ENCODE data around the gene CD109. TPM values are rescaled to one million over a fixed set of nuclear protein-coding genes. Genes with fewer than 3 reads are reported as not detected.

The CD109 gene
- polyA plus RNA-seq, 1 donor from 2014 or later, result 0.07 TPM

DNA sequence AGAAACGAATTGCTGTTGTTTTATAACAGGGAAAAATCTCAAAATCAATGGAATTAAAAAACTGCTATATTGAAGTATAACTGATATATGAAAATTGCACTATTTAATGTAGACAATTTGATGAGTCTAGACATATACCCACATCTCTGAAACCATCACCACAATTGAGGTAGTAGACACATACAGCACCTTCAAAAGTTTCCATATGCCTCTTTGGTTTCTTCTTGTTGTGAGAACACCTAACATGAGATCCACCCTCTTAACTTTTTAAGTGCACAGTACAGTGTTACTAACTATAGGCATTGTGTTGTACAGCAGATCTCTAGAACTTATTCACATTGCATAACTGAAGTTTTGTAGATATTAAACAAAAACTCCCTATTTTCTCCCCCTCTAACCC, 28.2 kb upstream of the CD109 start:
- Histone ChIP-seq H3K9ac (ENCODE audit: low read length) (no peak overlapping the region), H3K79me2 (replicated peaks; ENCODE audit: insufficient read depth, low read length) (no peaks in the 10 kb centered on the region)

DNA sequence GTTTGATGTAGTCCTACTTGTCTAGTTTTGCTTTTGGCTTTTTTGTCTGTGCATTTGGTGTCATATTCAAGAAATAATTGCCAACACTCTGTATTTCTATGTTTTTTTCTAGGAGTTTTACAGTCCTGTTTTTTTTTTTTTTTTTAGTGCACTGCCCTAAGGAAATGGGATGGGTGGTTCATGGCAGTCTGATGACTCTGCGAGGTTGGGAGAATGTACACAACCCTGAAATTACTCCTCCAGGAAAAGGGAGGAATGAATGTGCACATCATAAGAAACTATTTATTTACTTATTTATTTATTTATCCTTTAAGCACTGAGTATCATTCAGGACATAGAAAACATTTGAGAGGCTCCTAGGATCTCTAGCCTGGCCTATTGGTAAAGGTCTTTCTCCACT, 27.0 kb upstream of the CD109 start:
- no peaks in the 10 kb centered on the region for H4K20me1 ChIP-seq (ENCODE audit: insufficient read depth)
- H3F3A ChIP-seq (ENCODE audit: insufficient read depth, low read length, poor library complexity, severe bottlenecking), result no peaks in the 10 kb centered on the region
- no peaks in the 10 kb centered on the region for H3K79me2 ChIP-seq (replicated peaks; ENCODE audit: insufficient read depth, low read length)
- no peak overlapping the region for H2AFZ ChIP-seq (ENCODE audit: low read depth, low read length)
- no peaks in the 10 kb centered on the region for H3K27me3 ChIP-seq (ENCODE audit: insufficient read depth, low read depth, low read length)
- H3K9me3 ChIP-seq (ENCODE audit: low read length), result no peaks in the 10 kb centered on the region
- TF ChIP-seq EP300 (conservative IDR thresholded peaks at IDR 0.05; ENCODE audit: poor library complexity, severe bottlenecking), result no peak
- no peak for TF ChIP-seq SMC3 (conservative IDR thresholded peaks at IDR 0.05; ENCODE audit: poor library complexity)
- no peak overlapping the region for H3K4me2 ChIP-seq (ENCODE audit: low read length)
- H3K9me2 ChIP-seq (ENCODE audit: insufficient read depth, low read length), result no peaks in the 10 kb centered on the region
- no peak overlapping the region for H3K4me3 ChIP-seq (ENCODE audit: low read length)
- H3K27ac ChIP-seq (ENCODE audit: low read length), result no peak overlapping the region
- no peak overlapping the region for H3K9ac ChIP-seq (ENCODE audit: low read length)
- H3K36me3 ChIP-seq (ENCODE audit: insufficient read depth, low read length), result no peaks in the 10 kb centered on the region

More for the DNA sequence above, 28.2 kb upstream of the CD109 start:
- Histone ChIP-seq H3K27me3 (ENCODE audit: insufficient read depth, low read depth, low read length) (no peaks in the 10 kb centered on the region), H3K9me3 (ENCODE audit: low read length) (no peaks in the 10 kb centered on the region), H3K27ac (ENCODE audit: low read length) (no peak overlapping the region), H3K36me3 (ENCODE audit: insufficient read depth, low read length) (no peaks in the 10 kb centered on the region), H3K4me2 (ENCODE audit: low read length) (no peak overlapping the region), H2AFZ (ENCODE audit: low read depth, low read length) (no peak overlapping the region), H4K20me1 (ENCODE audit: insufficient read depth) (no peaks in the 10 kb centered on the region), H3F3A (ENCODE audit: insufficient read depth, low read length, poor library complexity, severe bottlenecking) (no peaks in the 10 kb centered on the region), H3K4me3 (ENCODE audit: low read length) (no peak overlapping the region), H3K9me2 (ENCODE audit: insufficient read depth, low read length) (no peaks in the 10 kb centered on the region)
- no peak for TF ChIP-seq TAF1 (IDR thresholded peaks at IDR 0.05; ENCODE audit: low read depth)

DNA sequence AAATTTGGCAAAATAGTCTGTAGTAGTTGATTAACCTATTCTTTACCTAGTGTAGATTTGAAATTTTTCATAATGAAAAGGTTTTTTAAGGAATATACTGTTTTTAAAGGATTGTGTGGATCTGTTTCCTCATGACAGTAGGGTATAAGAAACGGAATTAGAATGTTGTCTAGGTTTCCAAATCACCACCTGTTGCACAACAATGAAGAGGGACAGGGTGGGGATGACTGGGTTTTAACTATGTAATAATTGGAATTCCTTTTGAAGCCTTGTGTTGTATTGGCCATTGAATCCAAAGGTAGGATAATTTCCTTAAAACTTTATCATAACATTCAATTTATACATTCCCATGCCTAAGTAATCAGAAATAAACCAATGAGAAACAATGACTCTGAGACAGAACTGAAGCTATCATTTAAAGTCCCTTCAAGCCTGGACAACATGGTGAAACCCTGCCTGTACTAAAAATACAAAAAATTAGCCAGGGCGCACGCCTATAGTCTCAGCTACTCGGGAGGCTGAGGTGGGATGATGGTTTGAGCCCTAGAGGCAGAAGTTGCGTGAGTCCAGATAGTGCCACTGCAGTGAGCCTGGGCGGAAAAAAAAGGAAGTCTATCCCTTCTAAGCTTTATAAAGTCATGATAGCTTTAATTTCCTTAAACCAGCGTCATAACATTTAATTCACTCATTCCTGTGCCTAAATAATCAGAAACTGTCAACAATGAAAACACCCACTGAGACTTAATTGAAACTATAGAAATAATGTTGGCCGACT, 23.9 kb upstream of the CD109 start:
- TF ChIP-seq RAD21 (conservative IDR thresholded peaks at IDR 0.05) (no peak), EZH2 (IDR thresholded peaks at IDR 0.05; ENCODE audit: borderline replicate concordance, insufficient read depth, low read length, poor library complexity, severe bottlenecking) (no peak), POLR2AphosphoS5 (IDR thresholded peaks at IDR 0.05) (no peak), SMC3 (conservative IDR thresholded peaks at IDR 0.05; ENCODE audit: poor library complexity) (no peak), EP300 (conservative IDR thresholded peaks at IDR 0.05; ENCODE audit: poor library complexity, severe bottlenecking) (no peak), TAF1 (IDR thresholded peaks at IDR 0.05; ENCODE audit: low read depth) (no peak), MXI1 (conservative IDR thresholded peaks at IDR 0.05; ENCODE audit: poor library complexity, severe bottlenecking) (no peak)
- TF ChIP-seq, protein P1, sequence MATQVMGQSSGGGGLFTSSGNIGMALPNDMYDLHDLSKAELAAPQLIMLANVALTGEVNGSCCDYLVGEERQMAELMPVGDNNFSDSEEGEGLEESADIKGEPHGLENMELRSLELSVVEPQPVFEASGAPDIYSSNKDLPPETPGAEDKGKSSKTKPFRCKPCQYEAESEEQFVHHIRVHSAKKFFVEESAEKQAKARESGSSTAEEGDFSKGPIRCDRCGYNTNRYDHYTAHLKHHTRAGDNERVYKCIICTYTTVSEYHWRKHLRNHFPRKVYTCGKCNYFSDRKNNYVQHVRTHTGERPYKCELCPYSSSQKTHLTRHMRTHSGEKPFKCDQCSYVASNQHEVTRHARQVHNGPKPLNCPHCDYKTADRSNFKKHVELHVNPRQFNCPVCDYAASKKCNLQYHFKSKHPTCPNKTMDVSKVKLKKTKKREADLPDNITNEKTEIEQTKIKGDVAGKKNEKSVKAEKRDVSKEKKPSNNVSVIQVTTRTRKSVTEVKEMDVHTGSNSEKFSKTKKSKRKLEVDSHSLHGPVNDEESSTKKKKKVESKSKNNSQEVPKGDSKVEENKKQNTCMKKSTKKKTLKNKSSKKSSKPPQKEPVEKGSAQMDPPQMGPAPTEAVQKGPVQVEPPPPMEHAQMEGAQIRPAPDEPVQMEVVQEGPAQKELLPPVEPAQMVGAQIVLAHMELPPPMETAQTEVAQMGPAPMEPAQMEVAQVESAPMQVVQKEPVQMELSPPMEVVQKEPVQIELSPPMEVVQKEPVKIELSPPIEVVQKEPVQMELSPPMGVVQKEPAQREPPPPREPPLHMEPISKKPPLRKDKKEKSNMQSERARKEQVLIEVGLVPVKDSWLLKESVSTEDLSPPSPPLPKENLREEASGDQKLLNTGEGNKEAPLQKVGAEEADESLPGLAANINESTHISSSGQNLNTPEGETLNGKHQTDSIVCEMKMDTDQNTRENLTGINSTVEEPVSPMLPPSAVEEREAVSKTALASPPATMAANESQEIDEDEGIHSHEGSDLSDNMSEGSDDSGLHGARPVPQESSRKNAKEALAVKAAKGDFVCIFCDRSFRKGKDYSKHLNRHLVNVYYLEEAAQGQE (IDR thresholded peaks at IDR 0.05; ENCODE audit: borderline replicate concordance), result no peak
- TF ChIP-seq, protein P2, sequence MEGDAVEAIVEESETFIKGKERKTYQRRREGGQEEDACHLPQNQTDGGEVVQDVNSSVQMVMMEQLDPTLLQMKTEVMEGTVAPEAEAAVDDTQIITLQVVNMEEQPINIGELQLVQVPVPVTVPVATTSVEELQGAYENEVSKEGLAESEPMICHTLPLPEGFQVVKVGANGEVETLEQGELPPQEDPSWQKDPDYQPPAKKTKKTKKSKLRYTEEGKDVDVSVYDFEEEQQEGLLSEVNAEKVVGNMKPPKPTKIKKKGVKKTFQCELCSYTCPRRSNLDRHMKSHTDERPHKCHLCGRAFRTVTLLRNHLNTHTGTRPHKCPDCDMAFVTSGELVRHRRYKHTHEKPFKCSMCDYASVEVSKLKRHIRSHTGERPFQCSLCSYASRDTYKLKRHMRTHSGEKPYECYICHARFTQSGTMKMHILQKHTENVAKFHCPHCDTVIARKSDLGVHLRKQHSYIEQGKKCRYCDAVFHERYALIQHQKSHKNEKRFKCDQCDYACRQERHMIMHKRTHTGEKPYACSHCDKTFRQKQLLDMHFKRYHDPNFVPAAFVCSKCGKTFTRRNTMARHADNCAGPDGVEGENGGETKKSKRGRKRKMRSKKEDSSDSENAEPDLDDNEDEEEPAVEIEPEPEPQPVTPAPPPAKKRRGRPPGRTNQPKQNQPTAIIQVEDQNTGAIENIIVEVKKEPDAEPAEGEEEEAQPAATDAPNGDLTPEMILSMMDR (IDR thresholded peaks at IDR 0.05; ENCODE audit: poor library complexity, severe bottlenecking), result no peak
- Histone ChIP-seq H3F3A (ENCODE audit: insufficient read depth, low read length, poor library complexity, severe bottlenecking) (no peaks in the 10 kb centered on the region), H3K36me3 (ENCODE audit: insufficient read depth, low read length) (no peaks in the 10 kb centered on the region), H3K27ac (ENCODE audit: low read length) (no peak overlapping the region), H2AFZ (ENCODE audit: low read depth, low read length) (no peak overlapping the region), H3K9me3 (ENCODE audit: low read length) (no peaks in the 10 kb centered on the region), H3K4me2 (ENCODE audit: low read length) (no peak overlapping the region), H3K4me3 (ENCODE audit: low read length) (no peak overlapping the region), H3K27me3 (ENCODE audit: insufficient read depth, low read depth, low read length) (no peaks in the 10 kb centered on the region), H3K9ac (ENCODE audit: low read length) (no peak overlapping the region), H4K20me1 (ENCODE audit: insufficient read depth) (no peaks in the 10 kb centered on the region), H3K9me2 (ENCODE audit: insufficient read depth, low read length) (no peaks in the 10 kb centered on the region), H3K79me2 (replicated peaks; ENCODE audit: insufficient read depth, low read length) (no peaks in the 10 kb centered on the region)
